Activated CD4-positive, CD25-positive, alpha-beta regulatory T cell treated with anti-CD3 and anti-CD28 coated beads, Interleukin-2, amount 50 U/mL, for 72 hours (primary cell): Measurements from ENCODE around the gene CDK2AP2.
A peak's percentile ranks its signal among the peaks of the same experiment; 100 is the strongest.
"Not testable (repeated sequence)": the region's sequence is repeated elsewhere in the genome, so short reads cannot be mapped to it uniquely, and the experiment has no call there.

ENCODE experiments used
- DNase-seq: peaks from one replicate; pipeline ENCODE4 v3.0.0; 2021

The CDK2AP2 gene

DNA sequence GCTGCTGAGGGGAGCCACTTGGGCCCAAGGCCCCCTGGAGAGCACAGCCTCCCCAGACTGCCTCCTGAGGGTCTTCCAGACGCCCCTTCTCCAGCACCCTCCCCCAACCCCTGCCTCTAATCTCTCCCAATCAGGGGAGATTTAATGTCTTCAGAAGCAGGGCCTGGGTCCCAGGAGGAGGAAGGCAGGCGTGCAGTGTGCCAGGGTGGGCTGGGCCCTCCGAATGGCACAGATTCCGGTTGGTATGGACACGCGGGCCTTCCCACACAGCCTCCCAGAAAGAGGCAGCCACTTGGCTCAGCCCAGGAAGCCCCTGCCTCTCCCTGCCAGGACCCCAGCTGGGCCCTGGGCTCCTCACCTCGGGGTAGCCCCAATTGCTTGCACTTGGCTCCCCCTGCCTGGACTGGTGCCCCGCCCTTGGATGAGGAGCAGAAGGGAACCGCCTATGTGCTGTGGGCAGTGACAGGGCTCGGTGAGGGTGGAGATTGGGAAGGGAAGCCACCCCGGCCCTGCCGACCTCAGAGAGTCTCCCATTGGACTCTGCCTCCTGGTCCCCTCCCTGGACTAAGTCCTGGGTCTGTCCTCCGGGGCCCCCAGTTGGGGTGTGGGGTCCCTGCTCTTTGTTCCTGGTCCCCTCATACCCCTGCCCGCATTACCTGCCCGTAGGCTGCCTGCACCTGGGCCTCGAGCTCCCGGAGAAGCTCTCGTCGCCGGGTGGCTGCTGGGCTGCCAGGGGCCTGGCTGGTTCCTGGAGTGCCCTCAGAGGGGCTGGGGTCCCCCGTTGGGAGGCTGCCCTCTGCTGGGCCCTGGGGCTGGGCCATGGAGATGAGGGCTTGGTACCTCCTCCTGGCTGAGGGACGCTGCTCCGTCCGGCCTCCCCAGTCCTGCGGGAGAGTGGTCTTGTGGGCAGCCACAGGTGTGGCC lies 15.9 kb upstream of the CDK2AP2 start:
- no peak for DNase-seq

DNA sequence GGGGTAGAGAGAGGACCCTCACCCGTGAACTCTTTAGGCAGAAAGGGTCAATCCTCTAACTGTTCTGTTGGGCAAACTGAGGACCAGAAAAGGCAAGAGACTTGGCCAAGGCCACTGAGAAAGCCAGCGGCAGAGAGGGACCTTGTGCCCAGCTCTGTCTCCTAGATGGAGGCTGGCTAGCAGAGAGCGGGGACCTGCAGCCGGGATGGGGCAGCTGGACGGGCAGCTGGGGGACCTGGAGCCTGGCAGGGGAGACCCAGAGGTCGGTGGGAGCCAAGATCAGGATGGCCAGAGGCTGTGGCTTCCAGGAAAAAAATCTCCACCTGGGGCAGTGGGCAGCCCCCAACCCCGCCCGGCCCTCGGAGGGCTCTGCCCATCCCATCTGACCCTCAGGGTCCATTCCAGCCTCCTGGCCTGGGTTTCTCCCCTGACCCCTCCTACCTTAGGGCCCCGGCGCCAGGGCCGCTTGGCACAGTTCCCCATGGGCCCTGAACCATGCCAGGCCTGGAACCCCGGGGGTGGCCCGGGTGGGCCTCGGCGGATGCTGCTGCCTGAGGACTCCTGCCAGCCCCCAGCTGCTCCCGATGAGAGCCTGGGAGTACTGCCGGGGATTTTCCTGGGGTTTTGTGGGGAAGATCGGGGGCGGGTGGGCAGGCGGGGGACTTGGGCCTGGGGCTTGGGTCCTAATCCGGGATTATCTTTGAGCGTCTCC lies 15.0 kb upstream of the CDK2AP2 start, which contains the start of gene CABP2:
TSS of gene CABP2 (minus strand) at position 603 of the 712 bp plus-strand sequence. CDS start at position 483, 120 bp downstream.
- DNase-seq: no peak

DNA sequence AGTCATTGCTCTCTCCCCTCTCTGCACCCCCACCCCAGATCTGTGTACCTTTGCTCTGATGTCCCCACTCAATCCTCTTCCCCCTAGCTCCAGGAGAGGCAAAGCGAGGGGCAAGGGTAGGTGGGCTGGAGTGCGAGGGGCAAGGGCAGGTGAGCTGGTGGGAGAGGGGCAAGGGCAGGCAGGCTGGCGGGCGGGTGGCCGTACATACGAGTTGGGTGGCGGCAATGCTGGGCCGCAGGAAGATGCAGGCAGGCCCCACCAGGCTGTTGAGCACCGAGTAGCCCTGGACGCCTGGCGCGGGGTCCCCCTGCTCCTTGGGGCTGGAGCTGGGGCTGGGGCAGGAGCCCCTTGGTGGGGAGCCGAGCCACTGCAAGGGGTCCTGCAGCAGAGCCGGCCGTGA lies 14.4 kb upstream of the CDK2AP2 start:
- no peak for DNase-seq

DNA sequence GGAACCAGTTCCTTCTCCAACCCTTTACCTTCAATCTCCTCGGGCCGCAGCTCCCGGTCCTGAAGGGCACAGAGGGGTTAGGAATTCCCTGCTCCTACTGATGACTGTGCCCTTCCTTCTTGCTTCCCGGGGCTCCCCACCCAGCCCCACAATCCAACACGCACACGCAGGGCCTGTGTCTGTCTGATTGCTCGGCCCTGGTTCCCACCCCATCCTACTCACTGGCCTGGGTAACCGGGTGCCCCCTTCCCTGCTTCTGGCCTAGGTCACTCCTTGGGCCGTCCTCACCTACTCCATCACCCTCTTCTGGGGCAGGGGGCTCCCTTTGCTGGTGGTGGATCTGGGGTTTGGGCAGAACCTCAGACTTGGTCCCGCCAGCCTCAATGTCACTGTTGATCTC lies 14.0 kb upstream of the CDK2AP2 start:
- DNase-seq: no peak

DNA sequence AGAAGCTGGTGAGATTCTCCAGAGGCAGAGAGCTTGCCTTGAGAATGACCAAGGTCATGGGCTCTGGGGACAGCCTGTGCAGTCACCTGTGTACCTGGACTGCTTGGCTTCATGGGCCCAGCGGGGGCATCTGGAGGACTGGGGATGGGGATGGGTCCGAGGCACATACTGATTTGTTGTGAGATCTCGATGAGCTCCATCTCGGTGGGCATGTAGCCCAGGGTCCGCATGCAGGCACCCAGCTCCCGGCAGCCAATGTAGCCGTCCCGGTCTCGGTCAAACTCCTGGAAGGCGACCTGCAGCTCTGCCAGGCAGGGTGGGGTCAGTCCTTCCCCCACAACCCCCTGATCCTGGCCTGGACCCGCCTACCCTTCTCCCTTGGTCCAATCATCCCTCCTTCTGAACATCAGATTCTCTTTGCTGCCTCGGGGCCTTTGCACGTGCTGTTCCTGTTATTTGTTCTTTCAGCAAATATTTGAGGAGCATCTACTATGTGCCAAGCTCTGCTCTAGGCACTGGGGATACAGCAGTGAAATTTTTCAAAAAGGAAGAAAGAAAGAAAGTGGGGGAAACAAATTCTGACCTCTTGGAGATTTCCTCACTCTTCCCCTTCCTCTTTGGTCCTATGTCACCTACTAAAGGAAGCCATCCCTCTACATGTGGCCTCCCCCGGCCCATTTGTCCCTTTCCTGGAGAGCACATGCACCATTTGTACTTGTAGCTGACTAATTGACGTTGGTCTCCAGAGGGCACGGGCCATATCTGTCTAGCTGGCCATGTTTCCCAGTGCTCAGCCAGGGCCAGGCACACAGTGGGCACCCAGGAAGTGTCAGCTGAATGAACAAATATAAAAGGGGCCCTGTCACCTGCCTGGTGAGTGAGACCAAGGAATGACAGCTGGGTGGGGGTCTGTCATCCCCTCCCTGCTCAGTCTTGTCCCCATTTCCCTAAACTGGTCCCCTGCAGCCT lies 13.2 kb upstream of the CDK2AP2 start:
- no peak for DNase-seq

DNA sequence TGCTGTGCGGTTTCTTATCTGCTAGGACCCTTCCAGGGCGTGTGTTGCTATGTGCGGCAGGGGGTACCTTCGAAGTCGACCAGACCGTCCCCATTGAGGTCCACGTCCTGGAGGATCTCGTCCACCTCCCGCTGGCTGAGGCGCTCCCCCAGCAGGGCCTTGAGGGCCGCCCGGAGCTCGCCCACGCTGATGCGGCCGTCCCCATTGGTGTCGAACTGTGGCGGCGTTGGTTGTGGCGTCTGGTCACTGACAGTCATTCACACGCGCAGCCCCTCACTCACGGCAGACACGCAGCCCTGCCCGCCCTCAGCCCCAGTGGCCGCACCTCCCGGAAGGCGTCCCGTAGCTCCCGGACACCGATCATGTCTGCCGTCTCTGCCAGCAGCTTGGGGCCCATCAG lies 11.8 kb upstream of the CDK2AP2 start:
- no peak for DNase-seq

DNA sequence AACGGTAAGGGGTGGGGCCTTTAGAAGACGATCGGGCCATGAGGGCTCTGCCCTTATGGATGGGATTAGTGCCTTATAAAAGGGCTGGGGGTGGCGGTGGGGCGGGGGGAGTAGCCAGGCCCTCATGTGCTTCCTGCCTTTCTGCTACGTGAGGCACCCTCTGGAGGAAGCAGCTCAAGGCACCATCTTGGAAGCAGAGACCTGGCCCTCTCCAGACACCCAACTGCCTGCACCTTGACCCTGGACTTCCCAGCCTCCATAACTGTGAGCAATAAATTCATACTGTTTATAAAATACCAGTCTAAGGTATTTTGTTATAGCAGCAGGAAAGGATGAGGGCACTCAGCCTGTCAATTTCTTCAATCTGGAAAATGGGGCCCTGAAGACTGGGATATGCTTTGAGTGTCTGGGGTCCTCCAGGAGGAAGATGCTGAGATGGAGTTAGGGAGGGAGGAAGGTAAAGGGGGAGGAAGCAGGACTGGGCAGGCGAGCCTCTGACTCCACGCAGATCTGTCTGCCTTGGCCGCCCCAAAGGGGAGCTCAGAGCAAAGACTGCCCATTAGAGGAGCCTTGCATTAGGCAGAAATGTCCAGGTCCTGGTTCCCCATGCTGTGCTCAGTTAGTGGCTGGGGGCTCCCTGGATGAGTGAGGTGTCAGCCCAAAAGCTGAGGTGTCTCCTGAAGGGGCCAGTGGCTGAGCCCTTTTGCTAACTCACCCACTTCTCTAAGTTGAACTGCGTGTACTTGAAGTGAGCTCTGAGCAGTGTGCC lies 10.0 kb upstream of the CDK2AP2 start:
- no peak for DNase-seq

DNA sequence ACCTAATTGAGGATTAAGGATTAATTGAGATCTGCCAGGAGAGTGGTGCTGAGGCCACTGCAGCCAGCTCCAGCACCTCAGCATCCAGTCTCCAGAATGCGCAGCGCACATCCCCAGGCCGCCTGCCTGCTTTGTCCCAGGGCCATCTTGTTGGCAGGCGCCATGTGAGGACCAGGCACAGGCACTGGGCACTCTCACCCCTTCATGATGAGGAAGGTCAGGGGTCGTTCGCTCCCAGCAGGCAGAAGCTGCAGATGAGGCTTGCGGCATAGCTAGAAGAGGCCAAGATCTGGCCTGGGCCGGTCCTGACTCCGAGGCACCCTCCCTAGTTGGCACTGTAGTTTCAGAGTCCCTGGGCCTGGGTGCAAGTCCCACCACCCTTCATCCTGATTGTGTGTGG lies 8.8 kb upstream of the CDK2AP2 start:
- DNase-seq: no peak

DNA sequence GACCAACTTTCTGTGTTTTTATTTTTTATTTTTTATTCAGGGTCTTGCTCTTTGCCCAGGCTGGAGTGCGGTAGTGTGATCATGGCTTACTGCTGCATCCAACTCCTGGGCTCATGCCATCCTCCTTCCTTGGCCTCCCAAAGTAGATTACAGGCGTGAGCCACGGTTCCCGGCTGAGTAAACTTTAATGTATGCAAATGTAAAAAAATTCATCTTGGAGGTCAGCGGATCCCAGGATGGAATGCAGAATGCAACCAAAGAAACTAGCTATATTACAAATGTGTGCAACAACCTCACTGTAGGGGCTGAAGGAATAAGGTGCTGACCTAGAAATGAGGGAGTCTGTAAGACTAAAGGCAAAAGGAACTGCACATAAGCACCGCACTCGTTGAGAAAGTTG lies 6.2 kb upstream of the CDK2AP2 start:
- no peak for DNase-seq

DNA sequence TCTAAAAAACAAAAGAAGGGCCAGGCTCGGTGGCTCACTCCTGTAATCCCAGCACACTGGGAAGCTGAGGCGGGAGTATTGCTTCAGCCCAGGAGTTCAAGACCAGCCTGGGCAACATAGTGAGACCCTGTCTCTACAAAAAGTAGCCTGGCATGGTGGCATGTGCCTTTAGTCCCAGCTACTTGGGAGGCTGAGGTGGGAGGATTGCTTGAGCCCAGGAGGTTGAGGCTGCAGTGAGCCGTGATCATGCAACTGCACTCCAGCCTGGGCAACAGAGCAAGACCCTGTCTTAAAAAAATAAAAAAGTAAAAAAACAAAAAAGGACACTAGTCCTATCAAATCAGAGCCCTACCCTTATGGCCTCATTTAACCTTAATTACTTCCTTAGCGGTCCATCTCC lies 3.6 kb upstream of the CDK2AP2 start:
- DNase-seq: not testable (repeated sequence)

DNA sequence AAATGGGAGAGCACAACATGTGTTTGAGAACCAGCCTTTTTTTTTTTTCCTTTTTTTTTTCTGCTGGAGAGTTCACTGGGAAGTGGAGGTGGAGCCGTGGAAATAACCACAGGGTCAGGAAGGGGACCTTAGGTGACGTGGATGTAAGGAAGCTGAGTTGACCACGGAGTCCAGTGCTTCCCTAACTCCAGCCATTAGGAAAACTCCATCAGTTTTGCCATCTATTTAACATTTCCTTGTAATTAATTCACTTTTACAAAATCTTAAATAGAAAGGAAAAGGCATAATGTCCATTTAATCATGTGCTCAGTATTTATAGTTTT lies 2.0 kb upstream of the CDK2AP2 start:
- DNase-seq: no peak

DNA sequence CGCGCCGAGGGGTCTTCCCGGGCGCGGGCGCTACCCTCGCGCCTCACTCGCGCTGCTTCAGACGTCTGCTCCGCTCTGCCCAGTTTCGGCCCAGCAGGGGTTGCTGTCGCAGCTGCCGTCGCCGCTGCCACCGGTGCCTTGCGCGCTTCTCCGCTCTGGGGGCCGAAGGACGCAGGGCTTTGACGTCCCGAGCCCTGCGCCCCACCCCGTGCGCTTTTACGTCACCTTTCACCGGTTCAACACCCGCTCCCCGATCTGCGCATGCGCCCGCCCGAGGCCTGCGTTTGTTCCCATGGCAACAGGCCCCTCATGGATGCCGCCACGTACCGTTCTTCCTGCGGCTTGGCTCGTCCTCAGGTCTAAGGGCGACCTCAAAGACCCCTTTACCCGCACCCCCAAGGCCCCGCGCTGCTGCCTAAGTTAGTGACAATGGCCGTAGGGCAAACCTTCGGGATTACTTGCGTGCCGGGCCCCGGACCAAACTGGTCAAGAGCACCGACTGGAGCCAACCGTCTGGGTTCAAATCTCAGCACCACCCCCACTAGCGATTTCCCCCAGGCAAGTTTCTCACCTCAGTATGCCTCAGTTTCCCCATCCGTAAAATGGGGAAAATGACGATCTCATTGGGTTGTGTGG lies 642 bp upstream of the CDK2AP2 start:
- peak; percentile 98 for DNase-seq

DNA sequence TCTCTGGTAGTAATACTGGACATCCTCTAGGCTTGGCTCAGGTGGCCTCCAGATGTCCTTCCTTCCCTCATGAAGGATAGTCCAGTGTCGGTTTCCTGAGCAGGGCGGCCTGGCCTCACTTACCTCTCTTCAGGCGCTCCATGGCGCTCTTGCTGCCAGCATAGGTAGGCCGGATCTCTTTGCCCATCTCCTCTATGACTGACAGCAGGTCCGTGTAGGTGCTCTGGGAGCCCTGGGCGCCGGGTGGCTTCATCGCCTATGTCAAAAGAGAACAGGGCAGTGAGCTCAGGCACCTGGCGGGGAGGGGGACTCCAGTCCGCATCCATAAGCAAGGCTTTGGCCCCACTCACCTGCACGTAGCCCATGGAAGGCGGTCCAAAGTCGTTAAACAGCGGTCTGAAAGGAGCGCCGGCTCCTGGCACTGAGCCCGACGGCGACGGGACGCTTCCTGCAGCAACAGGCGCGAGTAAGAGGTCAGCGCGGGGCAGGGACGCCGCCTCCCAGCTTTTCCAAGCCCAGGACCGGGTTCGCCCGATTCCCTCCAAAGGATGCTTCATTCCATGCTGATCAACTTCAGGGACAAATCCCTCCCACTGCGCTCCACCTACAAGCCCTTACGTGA lies 609 bp downstream of the CDK2AP2 start:
- DNase-seq: no peak

DNA sequence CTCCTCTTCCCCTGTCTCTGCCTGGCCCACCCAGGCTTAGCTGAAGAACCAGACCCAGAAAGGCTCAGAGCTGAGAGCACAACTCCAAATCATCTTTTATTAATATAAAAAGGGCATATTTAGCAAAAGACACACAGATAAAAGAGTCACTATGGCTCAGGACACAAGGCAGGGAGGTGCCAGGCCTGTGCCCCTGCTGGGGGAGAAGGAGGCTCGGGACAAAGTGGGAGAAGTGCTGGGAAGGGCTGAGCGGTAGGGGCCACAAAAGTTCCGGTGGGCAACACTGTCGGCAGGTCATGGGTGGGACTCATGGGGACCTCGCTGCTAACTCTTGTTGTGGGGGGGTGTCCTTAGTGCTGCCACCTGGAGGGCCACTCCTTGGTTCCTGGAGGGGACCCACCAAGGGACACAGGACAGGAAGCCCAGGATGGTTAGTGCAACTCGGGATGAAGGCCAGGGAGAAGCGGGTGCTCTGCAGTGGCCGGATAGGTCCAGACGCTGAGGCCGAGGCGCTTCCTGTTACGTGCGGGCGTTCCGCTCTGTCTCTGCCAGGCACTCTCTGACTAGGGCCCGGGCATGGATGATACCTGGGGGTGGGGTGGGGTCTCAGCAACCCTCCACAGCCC lies 1.4 kb downstream of the CDK2AP2 start:
- no peak for DNase-seq

DNA sequence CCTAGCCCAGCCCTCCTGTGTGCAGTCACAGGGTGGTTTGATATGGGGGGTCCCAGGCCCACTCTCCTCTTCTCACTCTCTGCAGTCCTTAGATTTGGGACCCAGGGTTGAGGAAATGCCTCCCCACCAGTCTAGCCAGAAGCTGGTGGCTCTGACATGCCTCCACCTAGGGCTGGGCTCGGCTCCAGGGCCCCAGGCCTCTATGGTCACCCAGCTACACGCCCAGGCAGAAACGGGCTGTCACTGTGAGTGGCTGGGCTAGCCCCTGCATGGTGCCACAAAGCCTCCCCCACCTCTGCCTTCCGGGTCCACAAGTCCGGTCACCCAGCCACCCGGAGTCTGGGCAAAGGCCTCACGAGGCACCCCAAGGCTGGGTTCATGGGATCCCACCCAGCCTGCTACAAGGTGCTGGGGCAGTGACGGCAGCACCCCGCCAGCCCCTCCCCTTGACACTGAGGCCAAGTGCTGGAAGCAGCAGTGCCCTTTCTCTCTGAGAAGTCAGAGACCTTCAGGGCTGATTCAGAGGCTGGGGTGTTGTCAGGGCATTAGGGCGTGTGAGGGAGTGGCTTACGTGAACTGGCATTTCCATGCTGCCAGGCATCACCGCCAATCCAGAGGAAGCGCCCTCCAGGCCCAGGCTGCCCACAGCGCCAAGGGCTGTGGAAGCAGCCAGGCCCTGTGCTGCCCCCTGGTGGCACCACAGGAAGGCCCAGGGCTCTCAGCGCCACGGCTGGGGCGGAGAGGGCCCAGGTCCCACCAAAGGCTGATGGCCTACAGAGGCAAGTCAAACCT lies 2.2 kb downstream of the CDK2AP2 start:
- DNase-seq: peak; percentile 91

DNA sequence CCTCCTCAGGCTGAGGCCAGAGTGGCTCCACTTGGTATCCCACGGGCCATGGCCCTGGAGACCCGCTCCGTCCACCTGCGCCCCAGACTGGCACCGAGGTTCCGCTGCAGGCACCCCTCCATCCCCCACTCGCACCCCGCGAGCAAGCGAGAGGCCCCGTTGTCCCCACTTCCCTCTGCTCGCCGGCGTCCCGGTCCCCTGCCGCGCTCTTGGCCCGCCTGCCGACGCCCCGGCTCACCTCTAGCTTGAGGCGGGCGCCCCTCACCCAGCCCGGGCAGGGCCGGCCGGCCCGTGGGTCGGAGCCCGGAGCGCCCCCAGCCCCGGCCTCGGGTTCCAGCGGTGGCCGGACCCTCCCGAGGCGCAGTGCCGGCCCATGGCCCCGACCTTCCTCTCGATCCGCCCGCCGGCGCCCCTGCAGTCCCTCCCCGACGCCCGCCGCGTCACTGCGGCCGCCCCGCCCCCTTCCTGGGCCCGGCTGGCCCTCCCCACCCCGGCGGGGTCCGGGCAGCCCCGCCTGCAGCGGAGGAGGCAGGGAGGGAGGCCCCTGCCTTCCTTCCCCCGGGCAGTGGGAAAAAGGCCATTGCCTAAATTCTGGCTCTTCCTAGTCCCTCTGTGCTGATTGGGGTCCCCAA lies 2.9 kb downstream of the CDK2AP2 start, which contains the start of gene PITPNM1:
TSS of gene PITPNM1 (minus strand) at position 414 of the 632 bp plus-strand sequence. CDS start 1,183 bp downstream, outside the sequence.
- DNase-seq: peak; percentile 80

DNA sequence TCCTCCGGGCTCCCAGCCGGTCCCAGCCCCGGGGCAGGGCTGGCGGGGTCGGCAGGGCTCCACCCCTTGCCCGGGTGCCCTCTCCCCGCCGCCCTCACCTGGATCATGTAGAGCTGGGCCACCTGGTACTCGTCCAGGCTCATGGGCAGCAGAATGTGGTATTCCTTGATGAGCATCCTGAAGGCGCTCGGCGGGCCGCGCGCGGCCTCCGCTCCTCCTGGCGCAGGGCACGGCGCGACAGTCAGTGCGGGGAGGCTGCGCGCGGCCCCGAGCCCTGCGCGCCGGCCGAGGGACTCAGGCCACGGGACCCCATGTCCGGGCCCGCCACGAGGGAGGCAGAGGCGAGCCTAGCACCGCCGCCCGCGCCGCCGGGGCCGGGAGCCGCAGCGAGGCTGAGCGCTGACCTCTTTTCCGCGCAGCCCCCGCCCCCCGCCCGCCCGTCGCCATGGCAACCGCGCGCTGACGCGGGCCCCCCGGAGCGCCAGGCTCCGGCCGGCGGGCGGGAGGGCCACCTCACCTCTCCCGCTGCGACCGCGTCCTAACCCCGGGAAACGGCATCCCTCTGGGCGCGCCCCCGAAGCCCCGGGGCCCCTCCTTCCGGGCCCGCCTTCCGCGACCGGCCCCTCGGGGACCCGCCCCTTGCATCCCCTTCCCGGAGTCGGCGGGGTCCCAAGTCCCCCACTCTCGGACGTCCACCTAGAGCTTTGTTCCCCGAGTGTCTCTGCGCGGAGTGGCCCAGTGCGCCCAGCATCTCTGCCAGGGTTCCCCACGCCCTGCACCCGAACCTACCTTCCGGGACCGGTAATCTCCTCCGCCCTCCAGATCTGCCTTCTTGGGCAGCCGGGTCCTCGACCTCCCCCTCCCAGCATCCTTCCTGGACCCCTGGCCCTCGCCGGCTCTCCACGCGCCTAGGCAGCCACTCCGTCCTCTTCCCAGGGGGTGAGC lies 3.7 kb downstream of the CDK2AP2 start:
- peak; percentile 55 for DNase-seq
